Muscle of back (tissue), 11 donors: ENCODE results near the gene ATP1A4. TPM values are rescaled to one million over a fixed set of nuclear protein-coding genes. Genes with fewer than 3 reads are reported as not detected.
A peak's percentile ranks its signal among the peaks of the same experiment; 100 is the strongest.

Experiments
- DNase-seq, 3 donors: peaks; one replicate each; pipeline versions ENCODE4 v3.0.0 to v3.0.0-alpha.2; 2013
- polyA plus RNA-seq, 10 donors: library from polyadenylated mRNA; unstranded; fragments of 120-200 nt; gene quantifications; one replicate each; pipeline ENCODE4 v1.2.1, GENCODE V29; 2013; ENCODE audit not compliant: insufficient read length in 10 of 10

Gene ATP1A4
- polyA plus RNA-seq, 10 donors, result 0.71 to 6.2 (median 2.3) TPM

DNA sequence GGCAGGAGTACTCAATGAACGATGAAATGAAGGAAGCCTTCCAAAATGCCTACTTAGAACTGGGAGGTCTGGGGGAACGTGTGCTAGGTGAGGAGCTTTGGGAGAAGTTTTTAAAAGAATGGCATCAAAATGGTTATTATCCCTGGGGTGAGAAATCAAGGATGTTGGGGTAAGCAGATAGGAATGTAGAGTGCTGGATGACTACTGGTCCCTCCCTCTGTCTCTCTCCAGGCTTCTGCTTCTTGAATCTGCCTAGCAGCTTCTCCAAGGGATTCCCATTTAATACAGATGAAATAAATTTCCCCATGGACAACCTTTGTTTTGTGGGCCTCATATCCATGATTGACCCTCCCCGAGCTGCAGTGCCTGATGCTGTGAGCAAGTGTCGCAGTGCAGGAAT is 20.0 kb downstream of the ATP1A4 start:
- no peak for DNase-seq

DNA sequence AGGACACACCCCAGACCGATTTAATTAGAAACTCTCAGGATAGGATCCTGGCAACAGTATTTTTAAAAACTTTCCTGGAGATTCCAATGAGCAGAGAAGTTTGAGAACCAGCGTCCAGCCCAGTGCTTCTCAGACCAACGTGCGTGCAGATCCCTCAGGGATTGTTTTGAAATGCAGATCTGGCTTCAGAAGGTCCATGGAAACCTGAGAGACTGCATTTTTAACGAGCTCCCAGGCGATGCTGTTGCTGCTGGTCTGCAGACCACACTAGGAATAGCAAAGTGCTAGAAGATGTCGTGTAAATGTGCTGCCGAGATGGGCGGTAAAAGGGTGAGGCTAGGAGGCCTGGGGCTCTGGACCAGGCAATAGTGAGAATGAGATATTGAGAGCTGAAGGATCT is 20.6 kb downstream of the ATP1A4 start:
- DNase-seq, result no peak

DNA sequence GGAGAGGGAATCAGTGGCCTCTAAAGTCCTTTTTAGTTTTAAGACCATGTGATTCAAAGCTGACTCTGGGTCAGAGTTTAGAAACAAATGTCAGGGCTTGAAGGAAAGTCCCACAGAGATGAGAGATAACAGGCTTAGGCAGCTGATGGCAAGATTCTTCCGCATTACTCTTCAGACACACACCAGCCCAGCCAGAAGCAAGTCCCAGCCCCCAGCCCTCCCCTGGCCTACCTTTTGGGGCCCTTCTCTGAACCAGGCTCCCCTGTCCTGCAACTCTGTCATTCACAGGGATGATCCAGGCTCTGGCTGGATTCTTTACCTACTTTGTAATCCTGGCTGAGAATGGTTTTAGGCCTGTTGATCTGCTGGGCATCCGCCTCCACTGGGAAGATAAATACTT is 25.8 kb downstream of the ATP1A4 start:
- no peak for DNase-seq

DNA sequence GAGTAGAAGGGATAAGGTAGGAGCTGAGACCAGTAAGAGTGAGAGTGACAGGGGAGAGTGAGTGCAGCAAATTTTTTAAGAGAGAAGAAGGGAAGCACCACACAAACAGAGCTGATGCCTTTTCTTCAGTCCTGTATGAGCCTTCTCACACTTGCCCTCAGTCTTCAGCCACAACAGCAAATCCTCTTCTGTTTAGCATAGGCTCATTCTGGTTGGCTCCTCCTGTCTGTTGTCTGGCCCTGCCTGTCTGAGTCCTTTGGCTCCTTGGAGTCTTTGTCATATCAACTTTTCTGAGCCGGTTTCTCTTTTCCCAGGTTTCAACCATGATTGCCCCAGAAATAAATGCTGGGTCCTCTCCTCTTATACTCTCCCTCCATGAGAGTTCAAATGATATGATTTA is 26.3 kb downstream of the ATP1A4 start:
- DNase-seq, result no peak

DNA sequence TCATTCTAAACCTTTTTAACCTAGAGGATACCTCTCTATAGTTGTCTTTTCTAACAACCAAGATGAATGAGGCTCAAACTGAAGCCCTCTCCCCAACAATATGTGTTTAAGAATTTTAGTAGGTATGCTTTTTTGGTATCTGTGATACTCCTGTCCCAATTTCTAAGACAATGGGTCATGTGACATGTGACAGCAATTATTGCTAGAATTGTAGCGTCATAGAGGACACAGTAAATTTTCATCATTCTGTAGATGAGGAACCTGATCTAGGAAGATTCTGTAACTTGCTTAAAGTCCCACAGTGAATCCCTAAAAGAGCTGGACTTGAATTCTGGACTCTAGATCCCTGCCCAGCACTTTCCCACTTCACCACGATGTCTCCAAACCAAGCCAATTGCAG is 27.3 kb downstream of the ATP1A4 start:
- no peak for DNase-seq

- no peak for DNase-seq
These were observed 27.9 kb downstream of the ATP1A4 start for GRCh38 chr1:160179336-160179735.

DNA sequence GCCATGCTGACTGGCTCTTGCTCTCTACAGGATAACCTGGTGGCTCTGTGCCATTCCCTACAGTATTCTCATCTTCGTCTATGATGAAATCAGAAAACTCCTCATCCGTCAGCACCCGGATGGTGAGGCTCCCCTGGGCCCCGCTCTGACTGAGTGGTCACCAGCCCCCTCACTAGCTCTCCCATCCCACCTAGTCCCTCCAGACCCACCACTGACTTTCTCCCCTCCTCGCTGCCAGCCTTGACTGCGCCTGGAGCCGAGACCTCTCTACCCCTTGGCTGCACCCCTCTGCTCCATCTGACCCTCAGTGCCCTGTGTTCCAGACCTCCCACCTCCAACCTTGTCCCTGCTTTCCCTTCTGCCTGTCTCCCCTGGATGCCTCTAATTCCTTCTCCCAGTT is 34.8 kb downstream of the ATP1A4 start:
- no peak for DNase-seq

- no peak for DNase-seq
These were observed 35.3 kb downstream of the ATP1A4 start for GRCh38 chr1:160186729-160187128.

DNA sequence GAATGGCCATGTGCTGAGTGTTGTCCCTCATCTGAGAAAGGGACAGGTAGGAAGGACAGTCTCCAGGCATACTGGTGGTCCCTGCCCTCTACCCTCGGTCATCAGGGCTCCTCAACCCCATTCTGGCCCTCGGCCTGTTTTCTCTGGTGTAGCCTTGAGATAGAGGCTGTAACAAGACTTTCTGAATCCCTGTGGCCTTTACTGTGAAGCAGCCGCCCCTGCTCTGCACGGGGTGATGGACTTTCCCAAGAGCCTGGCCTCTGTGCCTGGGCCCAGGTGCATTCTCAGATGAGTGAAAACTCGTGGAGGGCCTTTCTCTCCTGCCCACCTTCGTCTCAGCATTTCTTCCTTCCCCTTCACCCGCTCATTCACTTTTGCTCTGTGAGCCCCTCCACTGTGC is 36.0 kb downstream of the ATP1A4 start:
- DNase-seq, result no peak

DNA sequence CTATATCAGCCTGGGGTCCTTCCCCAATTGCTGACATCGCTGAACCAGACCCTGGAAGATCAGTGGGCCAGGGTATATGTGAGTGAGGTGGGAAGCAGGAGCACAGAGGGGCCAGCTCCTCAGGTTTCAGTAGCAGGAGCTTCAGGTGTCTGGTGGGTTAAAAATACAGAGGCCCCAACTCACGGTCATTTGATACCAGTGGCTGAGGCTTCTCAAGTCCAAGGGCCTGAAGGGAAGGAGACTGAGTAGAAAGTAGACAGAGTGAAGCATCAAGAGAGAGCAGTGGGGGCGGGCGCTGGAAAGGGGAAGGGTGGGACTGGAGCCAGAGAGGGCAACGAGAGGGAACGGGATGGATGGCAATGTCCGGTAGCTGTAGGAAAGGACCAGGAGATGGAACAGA is 36.9 kb downstream of the ATP1A4 start:
- no peak for DNase-seq

GRCh38 chr1:160189649-160190625 is 38.5 kb downstream of the ATP1A4 start, which contains the start of gene CASQ1:
Gene CASQ1, plus strand, starts transcription at chr1:160190575. Its CDS starts 177 bp downstream, at chr1:160190752.
- peak in 2 of 3 donors; percentile 63 to 67 for DNase-seq

DNA sequence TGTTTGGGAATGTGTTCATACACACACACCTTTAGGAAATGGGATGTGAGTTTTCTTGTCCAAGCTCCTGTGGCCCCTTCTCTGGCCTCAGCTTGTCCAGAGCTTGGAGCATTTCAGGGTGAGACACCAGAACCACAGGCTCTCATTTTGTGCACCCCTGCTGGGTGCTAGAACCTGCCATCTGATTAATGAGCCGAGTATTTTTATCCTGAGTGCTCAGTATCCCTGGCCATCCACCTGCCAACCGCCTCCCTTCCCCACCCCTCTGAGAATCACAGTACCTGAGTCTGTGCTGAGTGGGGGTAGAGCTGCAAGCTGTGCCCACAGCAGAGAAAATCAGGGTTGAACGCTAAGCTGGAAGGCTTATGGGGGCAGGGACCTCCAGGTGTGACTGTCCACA is 40.4 kb downstream of the ATP1A4 start:
- DNase-seq, result no peak

- DNase-seq, result no peak
These were observed 40.8 kb downstream of the ATP1A4 start for GRCh38 chr1:160192234-160192633.

DNA sequence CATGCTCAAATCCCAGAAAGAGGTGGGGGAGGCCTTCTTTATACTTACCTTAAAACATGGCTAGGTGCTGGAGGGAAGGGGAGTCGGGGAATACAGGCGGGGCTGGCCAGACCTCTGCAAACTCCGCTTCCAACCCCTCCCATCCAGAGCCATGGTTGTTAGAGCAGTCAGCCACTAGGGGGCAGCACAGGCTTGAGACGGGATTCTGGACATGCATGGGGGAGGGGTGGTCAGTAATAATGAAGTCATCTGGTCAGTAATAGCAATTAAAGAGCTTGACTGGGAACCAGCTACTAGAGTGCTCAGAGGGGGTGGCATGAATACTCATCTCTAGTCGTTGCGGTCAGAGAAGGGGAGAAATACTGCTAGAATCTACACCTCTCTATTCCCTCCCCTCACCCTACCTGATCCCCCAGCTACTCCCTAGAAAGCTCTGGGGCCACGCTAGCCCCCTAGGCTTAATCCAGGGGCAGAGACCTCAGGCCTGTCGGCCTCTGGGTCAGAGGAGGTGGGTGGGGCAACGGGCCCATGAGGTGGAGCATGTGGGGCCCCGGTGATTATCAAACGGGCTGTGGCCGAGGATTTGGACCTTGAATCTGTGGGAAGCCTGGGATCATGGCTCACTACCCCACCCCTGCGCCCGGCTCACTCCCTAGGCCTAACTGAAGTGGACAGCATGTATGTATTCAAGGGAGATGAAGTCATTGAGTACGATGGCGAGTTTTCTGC is 41.9 kb downstream of the ATP1A4 start:
- DNase-seq, result peak; percentile 89 to 93 (median 92)

DNA sequence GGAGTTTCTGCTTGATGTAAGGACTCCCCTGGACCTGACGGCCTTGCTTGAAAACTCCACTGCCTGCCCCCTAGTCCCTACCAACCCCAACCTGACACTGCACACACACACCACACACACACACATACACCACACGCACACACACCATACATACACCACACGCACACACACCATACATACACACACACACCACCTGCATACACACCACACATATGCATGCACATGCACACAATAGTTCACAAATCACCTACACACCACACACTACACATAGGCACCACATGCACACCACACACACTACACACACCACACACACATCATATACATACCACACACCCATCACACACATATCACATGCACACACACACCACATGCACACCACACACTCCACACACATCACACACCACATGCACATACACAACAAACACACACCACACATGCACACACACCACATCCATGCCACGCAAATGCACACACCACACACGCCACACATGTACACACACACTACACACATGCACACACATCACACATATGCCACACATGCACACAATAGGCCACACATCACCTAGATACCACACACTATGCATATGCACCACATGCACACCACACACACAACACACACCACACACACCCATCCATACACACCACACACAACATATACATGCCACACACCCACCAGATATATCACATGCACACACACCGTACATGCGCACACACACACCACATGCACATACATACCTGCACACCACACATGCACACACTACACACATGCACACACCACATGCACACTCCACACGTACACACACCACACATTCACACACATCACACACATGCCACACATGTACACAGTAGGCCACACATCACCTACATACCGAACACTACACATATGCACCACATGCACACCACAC is 42.7 kb downstream of the ATP1A4 start:
- no peak for DNase-seq

- DNase-seq, result no peak
These were observed 43.3 kb downstream of the ATP1A4 start for GRCh38 chr1:160194737-160195059.

DNA sequence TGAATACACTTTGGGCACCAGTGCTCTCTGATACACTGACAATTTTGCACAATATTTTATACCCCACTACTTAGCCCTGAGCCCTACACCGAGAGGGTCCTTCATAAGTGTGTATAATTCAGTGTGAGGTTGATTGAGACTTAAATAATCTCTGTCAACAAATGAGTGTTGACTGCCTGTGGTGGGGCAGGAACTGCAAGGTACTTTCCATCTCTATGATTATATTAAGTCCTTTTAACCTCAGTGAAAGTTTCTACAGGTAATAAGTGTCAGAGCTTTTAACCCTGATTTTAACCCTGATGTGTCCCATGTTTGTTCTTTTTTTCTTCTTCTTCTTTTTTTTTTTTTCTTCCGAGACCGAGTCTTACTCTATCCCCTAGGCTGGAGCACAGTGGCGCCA is 44.7 kb downstream of the ATP1A4 start:
- DNase-seq, result no peak

DNA sequence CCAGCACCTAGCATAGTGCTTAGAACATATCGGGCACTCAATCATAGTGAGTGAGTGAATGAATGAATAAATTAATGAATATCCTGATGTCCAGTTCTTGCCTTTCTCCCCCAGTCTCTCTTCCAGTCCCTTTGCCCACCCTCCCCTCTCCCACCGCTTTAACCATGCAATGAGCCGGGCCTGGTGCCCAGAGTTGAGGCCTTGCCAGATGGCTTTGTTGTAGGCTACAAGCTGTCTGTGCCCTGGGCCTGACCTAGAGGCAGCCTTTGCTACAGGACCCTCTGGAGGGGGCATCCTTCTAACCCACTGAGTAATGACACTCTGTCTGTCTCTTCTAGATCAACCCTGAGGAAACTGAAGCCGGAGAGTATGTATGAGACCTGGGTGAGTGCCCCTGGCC is 45.8 kb downstream of the ATP1A4 start:
- no peak for DNase-seq

DNA sequence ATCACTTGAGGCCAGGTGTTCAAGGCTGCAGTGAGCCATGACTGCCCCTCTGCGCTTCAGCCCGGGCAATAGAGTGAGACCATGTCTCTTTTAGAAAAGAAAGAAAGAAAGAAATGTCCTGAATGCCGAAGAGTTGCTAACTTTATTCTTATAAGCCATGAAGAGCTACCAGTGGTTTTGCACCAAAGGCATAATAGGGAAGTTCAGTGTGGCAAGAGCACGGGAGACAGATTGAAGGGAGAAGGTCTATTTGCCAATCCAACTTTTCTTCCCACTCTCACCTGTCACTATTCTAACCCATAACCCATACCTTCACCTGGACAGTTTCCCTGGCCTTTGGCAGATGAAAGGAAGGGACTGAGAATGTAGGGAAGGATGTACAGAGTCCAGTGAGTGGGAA is 49.4 kb downstream of the ATP1A4 start:
- DNase-seq, result no peak

DNA sequence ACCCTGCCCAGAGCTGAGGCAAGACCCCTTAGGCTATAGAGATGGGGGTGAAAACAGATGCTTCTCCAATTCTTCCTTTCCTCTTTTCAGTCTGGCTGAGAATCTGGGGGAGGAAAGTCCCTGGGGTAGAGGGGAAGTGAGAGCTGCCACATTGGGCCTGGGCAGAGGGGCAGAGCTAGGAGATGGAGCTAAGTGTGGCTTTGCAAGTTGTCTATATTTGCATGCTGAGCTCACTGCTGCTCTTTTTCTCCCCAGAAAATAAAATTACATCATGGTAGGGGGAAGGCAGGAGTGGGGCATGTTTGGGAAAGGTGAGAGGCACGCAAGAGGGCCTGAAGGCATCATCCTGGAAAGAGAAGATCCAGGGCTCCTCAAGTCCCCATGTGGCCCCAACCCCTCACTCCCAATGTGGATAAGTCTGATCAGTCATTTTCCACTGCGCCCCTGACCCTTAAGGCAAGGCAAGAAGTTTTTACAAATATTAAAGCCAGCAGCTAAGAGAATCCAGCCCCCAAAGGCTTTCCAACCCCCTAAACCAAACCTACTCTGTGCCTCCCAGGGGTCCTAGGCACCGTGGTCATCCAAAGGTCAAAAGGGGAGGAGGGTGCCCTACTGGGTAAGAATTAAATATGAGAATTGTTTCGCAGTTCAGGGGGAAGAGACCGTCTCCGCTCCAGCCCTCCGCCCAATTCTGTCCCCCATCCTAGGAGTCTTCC is 53.3 kb downstream of the ATP1A4 start:
- no peak for DNase-seq
